BJ (cell line): ENCODE results near the gene RPS21. TPM values are rescaled to one million over a fixed set of nuclear protein-coding genes. Genes with fewer than 3 reads are reported as not detected.

Source experiments
- CTCF ChIA-PET: fragments of 350-600 bp; formaldehyde crosslinking; extraction: SDS; loops from one replicate; lab custom pipeline; 2021; ENCODE audit warnings: antibody characterized with exemption, inconsistent platforms; lab: Yijun Ruan, JAX
- POLR2A ChIA-PET: fragments of 300-600 bp; sonication (Branson Sonifier 250); formaldehyde crosslinking; extraction: SDS; loops from one replicate; lab custom pipeline; 2021; ENCODE audit warnings: antibody characterized with exemption; lab: Charles Lee
- DNase-seq: peaks from one replicate; pipeline ENCODE4 v3.0.0-alpha.2; 2011; ENCODE audit warnings: low read depth
- H3K27me3 ChIP-seq: 2 replicates; pipeline ENCODE4 v1.6.0; 2011; ENCODE audit warnings: low read length; ENCODE audit not compliant: control insufficient read depth, insufficient read depth
- H3K36me3 ChIP-seq: 2 replicates; pipeline ENCODE4 v1.5.1; 2011; ENCODE audit warnings: low read length; ENCODE audit not compliant: control insufficient read depth, insufficient read depth
- H3K4me3 ChIP-seq: 2 replicates; pipeline ENCODE4 v1.5.1; 2011; ENCODE audit warnings: low read depth, mild to moderate bottlenecking, control low read depth, low read length
- polyA plus RNA-seq: library from polyadenylated mRNA; depleted of rRNA; stranded (reverse); fragments of >200 nt; gene quantifications from 2 replicates; pipeline ENCODE4 v1.2.3, GENCODE V29; 2011
- TF ChIP-seq, protein P1 (sequence below): IDR thresholded peaks from 2 replicates; pipeline ENCODE4 v1.5.1; 2011; ENCODE audit warnings: low read depth, mild to moderate bottlenecking, control low read depth, inconsistent platforms, low read length, moderate library complexity; ENCODE audit not compliant: insufficient read depth

Gene RPS21
- polyA plus RNA-seq, 1 experiment, result 3,818 TPM

DNA sequence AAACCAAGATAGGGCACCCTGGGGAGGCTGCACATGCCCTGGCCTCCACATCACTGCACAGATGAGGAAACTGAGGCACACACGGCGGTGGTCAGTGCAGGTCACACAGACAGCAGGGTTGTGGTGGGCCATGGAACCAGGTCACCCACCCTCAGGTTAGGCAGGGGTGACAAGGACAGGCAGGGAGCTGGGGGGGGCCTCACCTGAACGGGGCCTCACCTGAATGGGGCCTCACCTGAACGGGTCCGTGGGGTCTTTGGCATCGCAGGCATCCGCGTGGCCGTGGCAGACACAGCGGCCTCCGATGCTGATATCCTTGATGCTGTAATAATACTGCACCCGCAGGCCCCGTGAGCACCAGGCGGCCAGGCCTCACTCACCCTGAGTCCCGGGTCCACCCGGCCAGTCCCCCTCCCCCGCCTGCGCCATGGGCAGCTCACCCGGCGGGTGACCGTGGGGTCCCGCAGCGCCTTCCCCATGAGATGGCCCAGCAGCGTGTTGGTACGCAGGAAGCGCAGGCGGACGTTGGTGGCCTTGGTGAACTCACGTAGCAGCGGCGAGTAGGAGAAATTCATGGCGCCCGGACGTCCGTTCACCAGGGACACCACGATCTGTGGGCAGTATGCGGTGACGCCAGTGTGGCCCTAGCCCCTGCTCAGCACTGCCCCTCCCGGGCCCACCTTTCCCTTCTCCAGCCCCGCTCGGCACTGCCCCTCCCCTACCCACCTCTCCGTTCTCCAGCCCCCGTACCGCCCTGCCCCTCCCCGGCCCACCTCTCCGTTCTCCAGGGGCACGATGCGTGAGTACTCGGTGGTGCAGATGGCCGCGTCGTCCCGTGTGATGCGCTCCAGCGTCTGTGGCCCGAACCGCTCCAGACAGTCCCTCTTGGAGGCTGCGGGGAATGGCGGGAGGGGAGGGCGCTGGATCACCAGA is 35.2 kb upstream of the RPS21 start:
- H3K4me3 ChIP-seq, result no peak overlapping the region
- TF ChIP-seq, protein P1, sequence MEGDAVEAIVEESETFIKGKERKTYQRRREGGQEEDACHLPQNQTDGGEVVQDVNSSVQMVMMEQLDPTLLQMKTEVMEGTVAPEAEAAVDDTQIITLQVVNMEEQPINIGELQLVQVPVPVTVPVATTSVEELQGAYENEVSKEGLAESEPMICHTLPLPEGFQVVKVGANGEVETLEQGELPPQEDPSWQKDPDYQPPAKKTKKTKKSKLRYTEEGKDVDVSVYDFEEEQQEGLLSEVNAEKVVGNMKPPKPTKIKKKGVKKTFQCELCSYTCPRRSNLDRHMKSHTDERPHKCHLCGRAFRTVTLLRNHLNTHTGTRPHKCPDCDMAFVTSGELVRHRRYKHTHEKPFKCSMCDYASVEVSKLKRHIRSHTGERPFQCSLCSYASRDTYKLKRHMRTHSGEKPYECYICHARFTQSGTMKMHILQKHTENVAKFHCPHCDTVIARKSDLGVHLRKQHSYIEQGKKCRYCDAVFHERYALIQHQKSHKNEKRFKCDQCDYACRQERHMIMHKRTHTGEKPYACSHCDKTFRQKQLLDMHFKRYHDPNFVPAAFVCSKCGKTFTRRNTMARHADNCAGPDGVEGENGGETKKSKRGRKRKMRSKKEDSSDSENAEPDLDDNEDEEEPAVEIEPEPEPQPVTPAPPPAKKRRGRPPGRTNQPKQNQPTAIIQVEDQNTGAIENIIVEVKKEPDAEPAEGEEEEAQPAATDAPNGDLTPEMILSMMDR, result no peak
- DNase-seq, result no peak
- CTCF ChIA-PET, result no interaction called here
- POLR2A ChIA-PET, result no interaction called here
- H3K36me3 ChIP-seq, result peaks cover under 1% of the 10 kb centered on the region; the same call in 1 of the 2 replicates
- no peaks in the 10 kb centered on the region for H3K27me3 ChIP-seq

DNA sequence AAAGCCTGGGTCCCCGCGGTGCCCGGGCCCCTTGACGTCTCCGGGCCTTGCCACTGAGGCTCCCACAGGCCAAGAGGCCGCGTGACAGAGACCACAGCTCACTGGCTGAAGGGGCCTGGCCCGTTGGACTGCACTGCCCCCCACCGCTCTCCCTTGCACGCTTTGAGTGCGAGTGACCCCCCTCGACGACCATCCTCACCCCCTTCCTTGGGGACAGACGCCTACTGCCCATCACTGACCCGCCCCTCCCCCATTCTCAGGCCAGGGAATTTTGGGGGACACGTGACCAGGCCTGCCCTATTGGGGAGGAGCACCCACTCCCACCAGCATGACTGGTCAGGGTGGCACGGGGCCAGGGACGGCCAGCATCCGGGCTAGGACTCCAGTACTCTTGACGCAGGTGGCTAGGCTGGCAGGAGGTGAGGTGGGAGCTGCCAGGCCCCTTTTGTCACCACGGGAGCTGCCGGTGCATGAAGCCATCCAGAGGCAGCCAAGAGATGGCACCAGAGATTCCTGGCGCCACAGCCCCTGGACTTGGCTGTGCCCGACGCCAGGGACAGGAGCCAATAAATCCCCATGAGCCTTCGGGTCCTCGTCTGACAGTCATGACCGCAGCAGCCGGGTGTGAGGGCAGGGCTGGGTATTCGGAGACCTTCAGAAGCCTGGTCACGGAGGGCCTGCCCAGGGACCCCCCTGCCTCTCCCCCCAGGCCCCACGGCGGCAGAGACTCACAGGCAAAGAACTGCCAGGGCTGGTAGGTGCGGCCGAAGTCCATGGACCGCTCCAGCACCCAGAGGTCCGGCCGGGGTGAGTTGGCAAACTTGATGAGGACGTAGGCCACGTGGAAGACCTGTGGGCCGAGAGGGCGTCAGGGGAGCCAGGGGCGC is 34.3 kb upstream of the RPS21 start:
- POLR2A ChIA-PET, result no interaction called here
- CTCF ChIA-PET, result no interaction called here
- Histone ChIP-seq H3K36me3 (no peaks in the 10 kb centered on the region), H3K4me3 (no peak overlapping the region), H3K27me3 (no peaks in the 10 kb centered on the region)
- no peak for DNase-seq
- TF ChIP-seq, protein P1, result no peak

DNA sequence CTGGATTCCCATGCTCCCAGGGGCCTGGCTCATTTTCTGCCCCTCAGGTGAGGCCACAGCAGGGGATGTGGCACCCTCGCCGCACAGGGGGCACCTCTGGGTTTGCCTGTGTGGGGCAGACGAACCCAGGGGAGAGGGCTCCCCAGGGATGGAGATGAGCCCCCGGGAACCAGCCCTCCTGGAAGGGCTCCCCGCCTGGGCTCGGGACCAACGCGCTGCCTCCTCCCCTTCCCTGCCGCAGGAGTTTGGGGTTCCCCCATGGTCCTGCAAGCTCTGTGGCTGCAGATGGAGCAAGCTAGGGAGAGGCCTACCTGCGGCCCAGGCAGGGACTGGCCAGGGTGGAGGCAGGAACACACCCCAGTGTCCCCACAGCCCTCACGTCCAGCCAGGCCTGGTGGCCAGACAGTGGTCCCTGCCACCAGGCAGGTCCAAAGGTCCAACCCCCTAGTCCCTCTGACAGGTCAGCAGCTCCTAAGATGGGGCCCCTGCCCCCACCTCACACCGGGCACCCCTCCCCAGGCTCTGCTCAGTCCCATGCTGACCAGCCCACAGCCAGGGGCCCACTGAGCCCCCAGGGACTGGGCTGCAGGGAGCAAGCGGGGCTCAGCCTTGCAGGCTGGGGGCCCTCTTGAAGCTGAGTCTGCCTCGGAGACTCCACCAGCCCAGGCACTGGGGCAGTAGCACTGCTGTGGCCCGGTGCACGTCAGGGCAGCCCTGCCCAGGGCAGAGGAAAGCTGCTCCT is 33.4 kb upstream of the RPS21 start:
- DNase-seq, result no peak
- H3K4me3 ChIP-seq, result no peak overlapping the region
- CTCF ChIA-PET, result no interaction called here
- POLR2A ChIA-PET, result no interaction called here
- H3K36me3 ChIP-seq, result no peaks in the 10 kb centered on the region
- H3K27me3 ChIP-seq, result no peaks in the 10 kb centered on the region
- TF ChIP-seq, protein P1, result no peak

DNA sequence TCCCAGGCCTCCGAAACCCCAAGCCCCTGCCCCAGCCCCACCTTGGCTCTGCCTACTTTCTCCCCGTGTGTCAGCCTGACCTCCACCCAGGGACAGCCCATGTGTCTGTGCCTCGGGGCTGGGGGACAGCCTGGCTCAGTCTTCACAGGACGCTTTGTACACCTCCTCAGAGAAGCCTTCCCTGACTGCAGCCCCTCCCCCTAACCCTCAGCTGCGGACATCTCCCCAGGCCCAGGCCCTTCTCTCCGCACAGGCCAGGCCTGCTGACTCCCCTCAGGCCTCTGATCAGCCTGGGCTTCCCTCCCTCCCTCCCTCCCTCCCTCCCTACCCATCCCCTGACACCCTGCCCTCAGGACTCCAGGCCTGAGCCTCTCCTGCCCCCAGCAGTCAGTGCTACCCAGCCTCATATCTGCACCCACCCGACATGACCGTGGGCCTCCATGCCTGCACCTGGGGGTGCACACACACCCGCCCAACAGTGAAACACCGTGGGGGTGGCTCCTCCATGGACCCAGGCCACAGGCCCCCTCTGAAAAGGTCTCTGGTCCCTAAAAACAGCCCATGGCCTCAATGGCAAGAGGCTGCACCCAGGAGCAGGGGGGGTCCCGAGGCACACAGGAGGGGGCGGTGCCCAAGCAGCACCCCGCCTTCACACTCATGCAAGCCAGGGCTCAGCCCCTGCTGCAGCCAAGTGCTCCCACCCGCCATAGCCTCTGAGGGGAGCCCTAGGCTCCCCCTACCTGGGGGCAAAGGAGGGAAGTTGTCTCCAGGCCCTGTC is 32.7 kb upstream of the RPS21 start:
- Histone ChIP-seq H3K27me3 (no peaks in the 10 kb centered on the region), H3K4me3 (no peak overlapping the region), H3K36me3 (no peaks in the 10 kb centered on the region)
- ChIA-PET POLR2A (no interaction called here), CTCF (no interaction called here)
- TF ChIP-seq, protein P1, result no peak
- DNase-seq, result no peak
